Parathyroid adenoma (tissue), 2 donors: ENCODE results near the gene GPR176.

ENCODE experiments used
- H2AFZ ChIP-seq: fragments of 300-600 bp; sonication (generic); one replicate; pipeline ENCODE4 v1.7.0; 2017; ENCODE audit warnings: antibody characterized with exemption, mild to moderate bottlenecking
- H3K27ac ChIP-seq: fragments of 300-600 bp; sonication (generic); one replicate; pipeline ENCODE4 v1.7.0; 2017
- H3K27me3 ChIP-seq: fragments of 300-600 bp; sonication (generic); one replicate; pipeline ENCODE4 v1.7.0; 2017; ENCODE audit warnings: low read length; ENCODE audit not compliant: control insufficient read depth, insufficient read depth
- H3K36me3 ChIP-seq: fragments of 300-600 bp; sonication (generic); one replicate; pipeline ENCODE4 v1.7.0; 2017; ENCODE audit warnings: low read length; ENCODE audit not compliant: control insufficient read depth, insufficient read depth
- H3K4me1 ChIP-seq: fragments of 300-600 bp; sonication (generic); one replicate; pipeline ENCODE4 v1.7.0; 2017; ENCODE audit warnings: control low read depth
- H3K4me2 ChIP-seq: fragments of 300-600 bp; sonication (generic); one replicate; pipeline ENCODE4 v1.7.0; 2017; ENCODE audit warnings: low read length
- H3K4me3 ChIP-seq: fragments of 300-600 bp; sonication (generic); one replicate; pipeline ENCODE4 v1.7.0; 2017; ENCODE audit warnings: low read depth, low read length
- H3K79me2 ChIP-seq: fragments of 300-600 bp; sonication (generic); one replicate; pipeline ENCODE4 v1.7.0; 2017; ENCODE audit warnings: control low read depth
- H3K9ac ChIP-seq: fragments of 300-600 bp; sonication (generic); one replicate; pipeline ENCODE4 v1.7.0; 2017; ENCODE audit warnings: mild to moderate bottlenecking
- H3K9me3 ChIP-seq: fragments of 300-600 bp; sonication (generic); one replicate; pipeline ENCODE4 v1.7.0; 2017; ENCODE audit warnings: low read length; ENCODE audit not compliant: control insufficient read depth
- CTCF ChIP-seq: fragments of 300-600 bp; sonication (generic); IDR thresholded peaks from one replicate; pipeline ENCODE4 v1.7.0; 2017; ENCODE audit warnings: antibody characterized with exemption, mild to moderate bottlenecking
- donor health status: primary hyperparathyroidism.

GPR176 gene

GRCh38 chr15:39873978-39874377, 46.1 kb downstream of the GPR176 start:
- Histone ChIP-seq H3K27me3 (no peaks in the 10 kb centered on the region), H3K27ac (no peak overlapping the region), H3K36me3 (no peaks in the 10 kb centered on the region), H3K4me1 (no peaks in the 10 kb centered on the region), H3K9me3 (no peaks in the 10 kb centered on the region), H3K9ac (no peak overlapping the region), H3K4me2 (no peak overlapping the region), H2AFZ (no peak overlapping the region), H3K79me2 (no peaks in the 10 kb centered on the region), H3K4me3 (no peak overlapping the region)
- no peak for TF ChIP-seq CTCF

- no peaks in the 10 kb centered on the region for H3K27me3 ChIP-seq
- no peak overlapping the region for H3K4me3 ChIP-seq
- H3K27ac ChIP-seq, result no peak overlapping the region
- no peaks in the 10 kb centered on the region for H3K79me2 ChIP-seq
- H3K9ac ChIP-seq, result no peak overlapping the region
- no peak overlapping the region for H3K4me2 ChIP-seq
- no peak for TF ChIP-seq CTCF
- H3K36me3 ChIP-seq, result no peaks in the 10 kb centered on the region
- no peaks in the 10 kb centered on the region for H3K9me3 ChIP-seq
- no peaks in the 10 kb centered on the region for H3K4me1 ChIP-seq
- H2AFZ ChIP-seq, result no peak overlapping the region
Measured at GRCh38 chr15:39870537-39870936, 49.5 kb downstream of the GPR176 start.

GRCh38 chr15:39869858-39870515, 50.1 kb downstream of the GPR176 start:
- no peaks in the 10 kb centered on the region for H3K27me3 ChIP-seq
- no peak overlapping the region for H2AFZ ChIP-seq
- no peaks in the 10 kb centered on the region for H3K4me1 ChIP-seq
- no peak overlapping the region for H3K27ac ChIP-seq
- H3K9ac ChIP-seq, result no peak overlapping the region
- no peaks in the 10 kb centered on the region for H3K79me2 ChIP-seq
- H3K36me3 ChIP-seq, result no peaks in the 10 kb centered on the region
- H3K4me2 ChIP-seq, result no peak overlapping the region
- TF ChIP-seq CTCF, result no peak
- no peak overlapping the region for H3K4me3 ChIP-seq
- H3K9me3 ChIP-seq, result no peaks in the 10 kb centered on the region

- Histone ChIP-seq H3K4me3 (no peak overlapping the region), H3K36me3 (no peaks in the 10 kb centered on the region), H3K27ac (no peak overlapping the region), H3K4me1 (no peaks in the 10 kb centered on the region), H2AFZ (no peak overlapping the region), H3K9me3 (no peaks in the 10 kb centered on the region), H3K27me3 (no peaks in the 10 kb centered on the region), H3K9ac (no peak overlapping the region), H3K79me2 (no peaks in the 10 kb centered on the region), H3K4me2 (no peak overlapping the region)
- TF ChIP-seq CTCF, result no peak
Measured at GRCh38 chr15:39869254-39869653, 50.8 kb downstream of the GPR176 start.

- H3K27me3 ChIP-seq, result no peaks in the 10 kb centered on the region
Measured at GRCh38 chr15:39868396-39868795, 51.7 kb downstream of the GPR176 start.

More at GRCh38 chr15:39868396-39868795, 51.7 kb downstream of the GPR176 start:
- Histone ChIP-seq H3K36me3 (no peaks in the 10 kb centered on the region), H3K4me1 (no peaks in the 10 kb centered on the region), H3K9ac (no peak overlapping the region), H3K9me3 (no peaks in the 10 kb centered on the region), H3K27ac (no peak overlapping the region), H3K4me3 (no peak overlapping the region), H3K4me2 (no peak overlapping the region), H3K79me2 (no peaks in the 10 kb centered on the region), H2AFZ (no peak overlapping the region)
- no peak for TF ChIP-seq CTCF
